ENCODE measurements around the gene YAF2. TPM values are rescaled to one million over a fixed set of nuclear protein-coding genes. Genes with fewer than 3 reads are reported as not detected.
A peak's percentile ranks its signal among the peaks of the same experiment; 100 is the strongest.

The YAF2 gene, protein sequence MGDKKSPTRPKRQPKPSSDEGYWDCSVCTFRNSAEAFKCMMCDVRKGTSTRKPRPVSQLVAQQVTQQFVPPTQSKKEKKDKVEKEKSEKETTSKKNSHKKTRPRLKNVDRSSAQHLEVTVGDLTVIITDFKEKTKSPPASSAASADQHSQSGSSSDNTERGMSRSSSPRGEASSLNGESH
- total RNA-seq: 19.6 TPM

DNA sequence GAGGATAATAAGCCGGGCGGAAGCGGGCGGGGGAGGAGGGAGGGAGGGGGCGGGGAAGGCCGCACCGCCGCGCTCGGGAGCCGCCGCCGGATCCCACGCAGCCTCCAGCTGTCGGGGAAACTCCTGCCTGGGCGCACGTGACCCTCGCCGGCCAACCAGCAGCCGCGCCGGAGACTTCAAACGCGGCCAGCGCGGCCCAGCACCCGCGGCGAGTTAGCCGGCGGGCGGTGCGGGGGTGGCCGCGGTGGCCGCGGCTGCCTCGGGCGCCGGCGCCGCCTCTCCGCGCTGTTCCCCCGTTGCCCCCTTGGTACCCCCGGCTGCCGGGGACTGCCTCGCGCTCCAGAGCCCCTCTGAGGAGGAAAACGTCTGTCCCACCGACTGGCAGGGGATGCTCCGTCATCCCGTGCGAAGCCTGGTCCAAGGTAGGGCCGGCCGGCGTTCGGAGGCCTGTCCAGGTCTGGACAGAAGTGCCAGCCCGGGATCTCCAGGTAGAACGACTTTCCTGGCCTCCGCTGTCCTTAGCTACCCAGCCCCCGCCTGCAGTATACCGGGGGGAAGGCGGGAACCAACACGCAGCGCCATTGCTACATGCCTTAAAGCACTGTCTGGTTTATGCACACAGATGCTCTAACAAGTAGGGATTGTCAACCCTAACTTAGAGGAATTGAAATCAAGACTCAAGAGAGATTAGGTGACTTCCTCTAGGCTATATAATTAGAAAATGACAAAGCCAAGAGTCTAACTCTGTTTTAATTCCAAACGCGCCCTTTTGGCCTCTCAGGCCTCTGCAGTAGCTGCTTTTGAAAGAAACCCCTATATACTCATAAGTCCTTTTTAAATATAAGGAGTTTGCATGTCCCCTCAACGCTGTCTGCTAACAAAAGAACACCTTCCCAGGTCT lies at the start of gene YAF2:
Gene YAF2, minus strand, starts transcription at position 9 of the 901 bp plus-strand sequence. CDS start 68 bp downstream, outside the sequence.
- peak; percentile 95 for DNase-seq

DNA sequence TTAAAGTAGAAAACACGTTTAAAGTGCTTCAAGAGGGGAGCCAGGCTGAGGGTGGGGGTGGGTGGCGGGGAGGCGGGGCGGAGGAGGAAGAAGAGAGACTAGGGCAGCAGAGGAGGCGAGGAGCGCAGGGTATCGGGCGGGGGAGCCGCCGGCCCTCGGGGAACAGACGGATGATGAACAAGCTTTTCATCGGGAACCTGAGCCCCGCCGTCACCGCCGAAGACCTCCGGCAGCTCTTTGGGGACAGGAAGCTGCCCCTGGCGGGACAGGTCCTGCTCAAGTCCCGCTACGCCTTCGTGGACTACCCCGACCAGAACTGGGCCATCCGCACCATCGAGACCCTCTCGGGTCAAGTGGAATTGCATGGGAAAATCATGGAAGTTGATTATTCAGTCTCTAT lies 48.7 kb upstream of the YAF2 start:
- DNase-seq: no peak

GRCh38 chr12:42285431-42285830 lies 47.4 kb upstream of the YAF2 start:
- no peak for DNase-seq

- peak; percentile 21 for DNase-seq
Observed at GRCh38 chr12:42284876-42285275, 46.8 kb upstream of the YAF2 start.

DNA sequence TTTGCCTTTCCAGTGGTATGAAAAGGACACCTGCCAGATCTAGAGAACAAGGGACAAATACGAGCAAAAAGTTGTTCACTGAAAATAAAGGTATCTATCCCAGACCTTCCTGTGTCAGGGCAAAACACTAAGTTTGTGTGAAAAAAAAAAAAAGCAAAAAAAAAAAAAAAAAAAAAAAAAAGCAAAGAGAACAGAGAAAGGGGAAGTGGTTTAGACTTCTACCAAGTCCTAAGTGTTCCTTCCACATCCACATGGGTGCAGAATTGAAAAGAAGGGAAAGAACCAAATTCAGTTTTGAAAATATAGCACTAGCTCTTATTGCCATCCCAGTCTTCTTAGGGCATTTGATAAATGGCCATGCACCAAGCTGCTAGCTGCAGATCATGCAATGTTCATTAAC lies 46.1 kb upstream of the YAF2 start:
- DNase-seq: no peak

GRCh38 chr12:42283739-42284138 lies 45.7 kb upstream of the YAF2 start:
- no peak for DNase-seq

DNA sequence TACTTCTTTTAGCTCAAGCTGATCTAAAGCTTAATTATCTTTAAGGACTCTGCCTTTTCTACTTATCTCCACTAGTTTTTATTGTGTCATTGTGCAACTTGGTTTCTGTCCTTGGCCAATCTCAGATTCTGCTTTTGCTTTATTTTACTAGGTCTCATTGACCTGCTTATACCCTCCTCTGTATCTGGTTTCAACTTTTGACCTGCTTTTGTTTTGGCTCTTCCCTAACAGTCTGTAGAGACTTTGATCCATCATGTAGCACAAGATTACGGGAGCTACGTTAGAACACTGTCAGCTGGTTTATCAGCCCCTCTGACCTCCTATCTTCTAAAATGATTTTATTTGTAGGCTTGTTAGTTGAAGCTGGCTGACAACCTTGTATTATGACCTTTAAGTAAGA lies 44.2 kb upstream of the YAF2 start:
- no peak for DNase-seq

DNA sequence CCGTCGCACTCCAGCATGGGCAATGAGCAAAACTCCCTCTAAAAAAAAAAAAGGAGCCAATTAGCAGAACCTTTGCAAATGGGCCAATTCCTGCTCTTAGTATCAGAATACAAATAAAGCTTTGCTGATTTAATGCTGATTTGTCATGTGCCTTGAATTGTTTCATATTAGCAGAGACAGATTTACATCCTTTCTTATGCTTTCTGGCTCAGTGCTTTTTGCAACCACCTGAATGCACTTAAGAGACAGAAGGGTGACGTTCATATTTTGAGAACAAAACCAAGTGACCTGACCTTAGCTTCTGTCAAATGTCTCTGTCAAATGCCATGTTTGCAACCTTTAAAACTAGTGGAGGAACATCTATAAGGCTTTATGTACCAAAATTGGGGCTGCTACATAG lies 43.8 kb upstream of the YAF2 start:
- DNase-seq: no peak

DNA sequence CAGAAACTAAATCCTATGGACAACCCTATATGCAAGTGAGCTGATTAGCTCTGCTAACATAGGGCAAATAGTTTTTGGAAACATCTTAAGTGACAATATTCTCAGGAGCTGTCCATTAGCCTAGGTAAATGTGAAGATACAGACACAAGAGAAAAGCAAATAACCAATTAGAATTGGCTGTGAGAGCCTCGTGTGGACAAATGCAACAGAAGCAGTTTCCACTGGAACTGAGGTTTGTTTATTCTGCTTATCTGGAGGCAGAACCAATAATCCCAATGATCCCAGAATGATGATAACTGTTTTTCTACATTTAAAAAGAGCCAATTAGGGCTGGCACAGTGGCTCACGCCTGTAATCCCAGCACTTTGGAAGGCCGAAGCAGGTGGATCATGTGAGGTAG lies 43.2 kb upstream of the YAF2 start:
- DNase-seq: no peak

- no peak for DNase-seq
Observed at GRCh38 chr12:42278128-42278510, 40.1 kb upstream of the YAF2 start.

- DNase-seq: peak; percentile 75
Observed at GRCh38 chr12:42277396-42278127, 39.5 kb upstream of the YAF2 start.

GRCh38 chr12:42275499-42275898 lies 37.5 kb upstream of the YAF2 start:
- DNase-seq: no peak

DNA sequence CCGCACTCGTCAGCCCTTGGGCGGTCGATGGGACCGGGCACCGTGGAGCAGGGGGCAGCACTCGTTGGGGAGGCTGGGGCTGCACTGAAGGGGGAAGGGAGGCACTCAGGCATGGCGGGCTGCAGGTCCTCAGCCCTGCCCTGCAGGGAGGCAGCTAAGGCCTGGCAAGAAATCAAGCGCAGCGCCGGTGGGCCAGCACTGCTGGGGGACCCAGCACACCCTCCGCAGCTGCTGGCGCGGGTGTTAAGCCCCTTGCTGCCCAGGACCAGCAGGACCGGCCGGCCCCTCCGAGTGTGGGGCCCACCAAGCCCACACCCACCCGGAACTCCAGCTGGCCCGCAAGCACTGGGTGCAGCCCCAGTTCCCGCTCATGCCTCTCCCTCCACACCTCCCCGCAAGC lies 35.7 kb upstream of the YAF2 start:
- no peak for DNase-seq

DNA sequence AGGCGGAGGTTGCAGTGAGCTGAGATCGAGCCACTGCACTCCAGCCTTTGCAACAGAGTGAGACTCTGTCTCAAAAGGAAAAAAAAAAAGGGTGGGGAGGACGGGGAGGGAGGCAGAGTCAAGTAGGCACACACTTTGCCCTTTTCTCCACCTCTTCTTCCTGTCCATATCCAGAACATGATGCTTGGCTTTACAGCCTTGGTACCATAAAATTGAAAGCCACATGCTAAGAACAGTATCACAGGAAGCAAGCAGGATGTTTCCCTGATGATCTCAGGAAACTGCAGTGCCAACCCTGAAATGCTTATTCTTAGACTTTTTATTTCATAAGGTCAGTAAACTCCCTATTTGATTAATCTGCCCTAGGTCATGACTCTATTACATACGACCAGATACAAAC lies 32.5 kb upstream of the YAF2 start:
- DNase-seq: no peak

DNA sequence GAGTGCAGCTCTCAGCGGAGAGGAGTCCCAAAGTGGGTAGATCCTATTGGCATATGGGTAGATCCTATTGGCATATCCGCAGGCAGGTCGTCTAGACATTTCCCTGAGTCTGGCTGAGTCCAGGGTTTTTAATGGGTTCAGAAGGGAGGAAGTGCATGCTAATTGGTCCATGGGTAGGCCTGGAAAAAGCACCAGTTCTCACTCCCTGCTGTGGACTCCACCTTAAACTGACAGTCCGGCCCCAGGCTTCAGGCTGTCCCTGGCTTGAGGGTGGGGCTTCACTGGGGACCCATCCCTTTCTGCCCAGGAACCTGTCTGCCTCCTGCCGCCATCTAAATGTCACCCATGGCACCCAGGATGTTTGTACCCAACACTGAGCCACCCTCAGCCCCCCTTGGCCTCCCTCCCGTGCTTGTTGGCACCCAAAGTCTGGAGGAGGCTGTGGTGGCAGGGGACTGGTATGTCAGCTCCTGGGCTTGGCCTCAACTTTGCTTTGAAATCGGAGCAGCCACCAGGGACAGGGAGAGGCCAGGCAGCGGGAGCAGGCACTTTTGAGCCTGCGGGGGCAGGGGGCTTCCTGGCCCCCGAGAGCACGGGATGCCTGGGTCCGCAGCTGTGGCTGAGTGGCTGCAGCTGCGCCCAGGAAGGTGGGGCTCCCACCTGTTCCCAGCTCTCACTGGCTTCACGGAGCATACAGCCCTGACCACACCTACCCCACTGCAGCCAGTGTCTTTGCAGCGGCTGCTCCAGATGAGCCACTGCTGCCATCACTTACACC lies 29.6 kb upstream of the YAF2 start:
- peak; percentile 70 for DNase-seq

DNA sequence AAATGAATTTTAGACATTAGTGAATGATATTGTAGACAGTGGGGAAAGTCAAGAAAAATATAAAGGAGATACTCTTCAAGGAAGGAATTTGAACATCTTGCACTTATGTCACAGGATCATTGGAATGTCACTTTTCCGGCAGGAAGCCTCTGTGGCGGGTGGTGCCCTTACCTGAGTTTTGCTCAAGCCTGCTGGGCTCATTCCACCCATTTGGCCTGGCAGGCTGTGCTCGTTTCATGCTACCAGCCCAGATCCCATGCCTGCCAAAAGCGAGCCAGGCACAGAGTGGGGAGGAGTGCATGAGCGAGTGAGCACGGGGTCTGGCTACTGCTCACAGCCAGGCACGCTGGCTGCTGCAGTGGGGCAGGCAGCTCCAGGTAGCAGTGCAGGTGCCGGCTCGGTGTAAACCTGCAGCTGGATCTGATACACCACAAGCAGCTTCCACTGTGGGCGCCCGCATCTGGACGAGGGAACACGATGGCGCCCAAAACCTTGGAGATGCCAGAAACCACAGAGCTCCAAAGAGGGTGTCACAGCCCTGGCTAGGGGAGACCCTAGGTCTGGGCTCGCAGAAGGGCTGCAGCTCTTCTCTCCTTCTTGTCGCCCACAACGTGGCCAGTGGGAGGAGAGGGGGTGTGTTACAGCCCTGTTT lies 28.7 kb upstream of the YAF2 start:
- no peak for DNase-seq

GRCh38 chr12:42262271-42262670 lies 24.2 kb upstream of the YAF2 start:
- peak; percentile 45 for DNase-seq

- DNase-seq: no peak
Observed at GRCh38 chr12:42261708-42262107, 23.7 kb upstream of the YAF2 start.

DNA sequence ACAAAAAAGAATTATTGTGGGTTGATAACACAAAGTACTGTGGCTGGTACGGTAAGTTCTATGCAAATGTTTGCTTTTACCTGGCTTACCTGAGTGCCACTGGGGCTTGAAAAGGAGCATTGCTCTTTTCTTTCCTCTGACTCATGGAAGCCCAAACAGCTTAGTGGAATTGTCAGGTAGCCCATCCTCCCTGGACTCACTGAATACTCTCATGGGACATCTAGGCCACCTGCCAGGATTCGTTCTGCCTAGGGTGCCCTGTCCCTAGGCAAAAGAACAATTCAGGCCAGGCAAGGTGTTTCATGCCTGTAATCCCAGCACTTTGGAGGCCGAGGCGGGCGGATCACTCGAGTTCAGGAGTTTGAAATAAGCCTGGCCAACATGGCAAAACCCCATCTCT lies 22.5 kb upstream of the YAF2 start:
- DNase-seq: no peak

DNA sequence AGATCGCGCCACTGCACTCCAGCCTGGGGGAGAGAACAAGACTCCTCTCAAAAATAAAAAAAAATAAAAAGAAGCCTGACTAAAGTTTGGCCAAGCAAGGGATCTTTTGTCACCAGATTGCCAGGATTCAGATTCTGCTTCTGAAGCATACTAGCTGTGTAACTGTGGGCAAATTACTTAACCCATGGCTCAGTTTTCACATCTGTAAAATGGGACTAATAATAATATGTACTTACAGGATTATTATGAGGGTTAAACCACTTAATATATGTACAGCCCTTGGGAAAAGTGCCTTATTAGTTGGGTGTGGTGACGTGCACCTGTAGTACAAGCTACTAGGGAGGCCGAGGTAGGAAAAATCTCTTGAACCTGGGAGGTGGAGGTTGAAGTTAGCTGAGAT lies 21.7 kb upstream of the YAF2 start:
- no peak for DNase-seq

DNA sequence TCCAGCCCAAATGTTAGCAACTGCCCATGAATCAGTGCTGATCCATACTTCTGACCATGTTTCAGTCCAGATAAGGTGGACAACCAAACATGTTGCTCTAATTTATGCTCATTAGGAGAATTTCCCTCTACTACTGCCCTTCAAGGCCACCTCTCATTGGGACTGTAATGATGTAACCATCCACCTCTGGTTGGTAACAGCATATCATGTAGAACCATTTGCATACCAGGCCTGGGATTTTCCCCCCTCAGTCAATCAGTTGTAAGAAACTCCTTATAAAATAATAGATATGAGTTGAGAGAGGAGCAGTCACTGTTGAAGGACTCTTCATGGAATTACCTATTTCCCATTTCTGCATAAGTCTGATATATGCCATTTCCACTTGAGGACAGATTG lies 17.8 kb upstream of the YAF2 start:
- DNase-seq: no peak
